DMS53 treated with DMSO at 0.1 percent for 48 hours (cell line): ENCODE measurements around the gene DECR2.
"Not testable (repeated sequence)": the region's sequence is repeated elsewhere in the genome, so short reads cannot be mapped to it uniquely, and the experiment has no call there.

ENCODE experiments used
- DNase-seq: peaks from one replicate; lab custom pipeline; 2025; ENCODE audit not compliant: unreplicated experiment; lab: John Stamatoyannopoulos, UW

The DECR2 gene

DNA sequence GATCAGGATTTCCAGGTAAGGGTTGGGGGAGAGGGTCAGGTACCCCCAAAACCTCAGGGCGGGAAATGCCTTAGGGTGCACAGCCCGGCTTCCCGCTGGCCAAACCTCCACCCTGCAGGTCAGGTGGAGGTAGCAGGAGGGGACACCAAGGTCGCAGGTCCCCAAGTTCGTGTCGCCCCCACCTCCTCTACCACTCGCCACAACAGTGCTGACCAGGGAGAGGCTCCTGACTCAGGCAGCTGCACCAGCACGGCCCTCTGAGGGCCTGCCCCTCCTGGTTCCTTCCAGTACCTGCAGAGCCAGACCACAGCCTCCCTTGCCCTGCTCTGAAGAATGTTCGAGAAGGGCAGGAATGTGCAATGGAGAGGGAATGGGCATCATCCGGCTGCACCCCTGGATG, 35.2 kb upstream of the DECR2 start:
- DNase-seq: no peak

DNA sequence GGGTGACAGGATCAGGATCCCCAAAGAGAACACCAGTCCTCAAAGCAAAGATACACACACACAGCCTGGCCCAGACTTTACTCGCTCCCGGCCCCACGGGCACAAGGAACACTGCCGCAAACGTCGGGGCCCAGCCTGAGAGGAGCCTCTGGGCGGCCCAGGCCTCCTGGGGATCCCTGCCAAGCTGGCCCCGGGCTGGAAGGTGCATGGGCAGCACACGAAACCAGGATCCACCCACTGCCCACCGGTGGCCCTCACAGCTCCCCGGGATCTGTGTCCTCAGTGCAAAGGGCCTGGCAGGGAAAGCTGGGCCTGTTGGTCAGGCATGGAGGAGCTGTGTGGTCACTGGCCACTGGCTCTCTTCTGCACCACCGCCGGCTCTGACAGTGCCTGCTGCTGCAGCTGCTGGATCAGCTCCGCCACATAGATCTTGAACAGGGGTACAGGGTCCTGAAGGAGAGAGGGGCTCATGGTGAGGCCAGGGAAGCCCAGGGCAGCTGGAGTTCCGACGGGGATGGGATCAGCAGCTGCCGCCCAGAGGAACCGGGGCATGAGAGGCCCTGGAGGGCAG, 34.3 kb upstream of the DECR2 start:
- no peak for DNase-seq

DNA sequence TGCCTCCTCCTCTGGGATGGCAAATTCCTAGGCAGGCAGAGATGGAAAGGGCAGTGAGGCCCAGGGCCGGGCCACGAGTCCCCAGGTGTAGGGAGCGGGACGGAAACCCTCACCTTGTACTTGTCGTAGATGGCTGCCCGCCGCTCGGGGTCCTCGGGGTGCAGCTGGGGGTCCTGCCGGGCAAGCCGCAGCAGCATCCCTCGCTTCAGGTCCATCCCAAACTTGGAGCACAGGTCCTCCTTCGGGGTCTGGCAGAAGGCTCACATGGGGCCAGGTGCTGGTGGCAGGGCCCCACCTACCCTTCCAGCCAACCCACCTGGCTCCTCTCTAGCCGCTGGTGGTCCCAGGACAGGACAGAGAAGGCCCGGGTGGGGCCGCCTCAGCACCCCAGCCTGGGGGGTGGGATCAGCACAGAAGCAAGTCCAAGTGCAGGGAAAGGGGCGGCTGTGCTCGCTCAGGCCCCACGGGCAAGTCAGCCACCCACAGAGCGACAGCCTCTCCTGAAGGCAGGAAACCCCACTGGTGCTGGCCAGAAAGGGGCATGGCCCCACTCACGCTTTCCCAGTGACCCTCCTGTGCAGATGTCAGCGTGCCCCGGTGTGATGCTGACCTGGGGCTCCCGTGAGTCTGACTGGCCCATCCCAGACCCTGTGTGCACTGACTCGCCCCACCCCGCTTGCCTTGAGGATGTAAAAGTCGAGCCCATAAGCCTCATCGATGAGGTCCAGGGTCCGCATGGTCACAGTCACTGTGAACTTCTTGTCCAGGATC, 33.1 kb upstream of the DECR2 start:
- DNase-seq: no peak

GRCh38 chr16:369275-369865, 32.3 kb upstream of the DECR2 start:
- no peak for DNase-seq

DNA sequence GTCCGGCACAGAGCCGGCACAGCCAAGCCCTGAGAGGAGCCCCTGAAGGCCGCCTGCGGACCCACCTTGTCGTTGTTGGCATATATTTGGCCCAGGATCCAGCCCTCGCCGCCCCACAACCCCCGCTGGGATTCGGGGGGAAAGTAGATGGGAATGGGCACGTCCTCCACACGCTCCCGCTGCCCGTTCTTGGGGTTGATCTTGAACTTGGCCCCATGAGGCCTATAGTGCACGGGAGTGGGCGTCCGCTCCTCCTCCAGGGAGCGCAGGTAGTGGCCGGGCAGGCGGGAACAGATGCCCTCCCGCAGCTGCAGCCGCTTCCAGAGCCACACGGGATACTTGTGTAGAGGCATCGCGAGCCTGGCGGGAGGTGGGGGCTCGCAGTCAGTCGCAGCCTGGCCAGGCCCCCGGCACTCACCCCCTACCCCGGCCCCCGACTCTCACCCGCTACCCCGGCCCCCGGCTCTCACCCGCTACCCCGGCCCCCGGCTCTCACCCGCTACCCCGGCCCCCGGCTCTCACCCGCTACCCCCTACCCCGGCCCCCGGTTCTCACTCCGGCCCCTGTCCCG, 31.7 kb upstream of the DECR2 start:
- DNase-seq: no peak

GRCh38 chr16:370443-370842, 31.2 kb upstream of the DECR2 start, which contains the start of gene MRPL28:
MRPL28 (minus strand) TSS chr16:370538; CDS start chr16:370218, 320 bp downstream.
- peak; percentile 69 for DNase-seq

GRCh38 chr16:370979-371514, 30.6 kb upstream of the DECR2 start:
- no peak for DNase-seq

DNA sequence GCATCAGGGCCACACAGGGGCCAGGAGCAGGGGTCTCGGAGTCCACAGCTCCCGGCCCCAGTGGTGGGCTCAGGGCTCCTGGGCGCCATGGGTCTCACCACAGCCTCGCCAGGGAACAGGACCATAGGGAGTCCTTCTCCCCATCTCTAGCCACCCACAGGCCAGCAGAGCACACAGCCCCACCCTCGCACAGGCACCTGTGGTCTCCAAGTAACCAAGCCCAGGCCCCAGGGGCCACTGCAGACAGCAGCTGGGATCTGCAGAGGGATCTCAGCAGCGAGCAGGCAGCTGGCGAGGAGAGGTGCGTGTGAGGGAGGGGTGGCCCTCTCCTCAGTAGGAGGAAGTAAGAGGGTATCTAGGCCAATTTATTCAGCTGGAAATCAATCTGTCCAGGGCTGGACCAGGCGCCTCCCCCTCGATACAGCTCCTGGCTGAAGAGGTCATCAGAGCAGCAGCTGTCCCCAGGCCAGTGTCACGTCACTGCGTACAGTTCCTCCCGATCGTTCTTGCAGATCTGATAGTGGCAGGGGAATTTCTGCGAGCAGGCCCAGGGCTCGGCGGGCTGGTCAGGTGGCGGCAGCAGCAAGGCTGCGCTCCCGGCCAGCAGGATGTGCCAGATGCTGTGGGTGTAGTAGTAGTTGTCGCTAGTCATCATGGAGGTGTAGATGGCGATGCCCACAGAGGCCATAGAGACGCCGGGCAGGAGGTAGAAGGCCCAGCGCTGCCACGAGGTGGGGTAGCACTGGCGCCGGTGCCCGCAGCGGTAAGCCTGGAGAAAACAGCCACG, 30.0 kb upstream of the DECR2 start:
- no peak for DNase-seq

GRCh38 chr16:372302-372983, 29.2 kb upstream of the DECR2 start:
- no peak for DNase-seq

DNA sequence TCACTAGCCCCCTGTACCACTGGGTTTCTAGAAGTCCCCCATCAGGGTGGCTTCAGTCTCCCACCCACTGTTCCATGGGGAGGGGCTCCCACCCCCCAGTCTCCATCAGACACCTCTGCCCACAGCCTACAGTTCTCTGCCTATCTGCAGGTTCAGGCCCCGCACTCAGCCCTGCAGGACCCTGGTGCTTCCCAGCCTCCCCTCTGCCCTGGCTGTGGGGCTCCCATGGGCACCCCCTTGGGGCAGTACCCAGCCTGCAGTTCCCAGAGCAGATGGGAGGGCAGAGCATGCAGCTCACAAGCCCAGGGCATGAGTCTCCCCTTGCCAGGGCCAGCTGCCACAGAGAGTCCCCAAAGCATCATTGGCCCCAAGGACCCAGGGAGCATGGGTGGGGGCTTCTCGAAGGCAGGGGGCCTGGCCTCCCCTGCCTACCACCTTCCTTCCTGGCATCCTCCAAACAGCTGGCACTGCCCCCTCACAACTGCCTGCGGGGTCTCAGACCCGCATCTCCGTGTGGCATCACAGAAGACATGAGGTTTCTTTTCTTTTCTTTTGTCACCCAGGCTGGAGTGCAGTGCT, 28.6 kb upstream of the DECR2 start:
- no peak for DNase-seq

- no peak for DNase-seq
These were observed 27.7 kb upstream of the DECR2 start for GRCh38 chr16:373848-374615.

- DNase-seq: no peak
These were observed 27.1 kb upstream of the DECR2 start for GRCh38 chr16:374616-374926.

- DNase-seq: no peak
These were observed 26.5 kb upstream of the DECR2 start for GRCh38 chr16:375212-375611.

DNA sequence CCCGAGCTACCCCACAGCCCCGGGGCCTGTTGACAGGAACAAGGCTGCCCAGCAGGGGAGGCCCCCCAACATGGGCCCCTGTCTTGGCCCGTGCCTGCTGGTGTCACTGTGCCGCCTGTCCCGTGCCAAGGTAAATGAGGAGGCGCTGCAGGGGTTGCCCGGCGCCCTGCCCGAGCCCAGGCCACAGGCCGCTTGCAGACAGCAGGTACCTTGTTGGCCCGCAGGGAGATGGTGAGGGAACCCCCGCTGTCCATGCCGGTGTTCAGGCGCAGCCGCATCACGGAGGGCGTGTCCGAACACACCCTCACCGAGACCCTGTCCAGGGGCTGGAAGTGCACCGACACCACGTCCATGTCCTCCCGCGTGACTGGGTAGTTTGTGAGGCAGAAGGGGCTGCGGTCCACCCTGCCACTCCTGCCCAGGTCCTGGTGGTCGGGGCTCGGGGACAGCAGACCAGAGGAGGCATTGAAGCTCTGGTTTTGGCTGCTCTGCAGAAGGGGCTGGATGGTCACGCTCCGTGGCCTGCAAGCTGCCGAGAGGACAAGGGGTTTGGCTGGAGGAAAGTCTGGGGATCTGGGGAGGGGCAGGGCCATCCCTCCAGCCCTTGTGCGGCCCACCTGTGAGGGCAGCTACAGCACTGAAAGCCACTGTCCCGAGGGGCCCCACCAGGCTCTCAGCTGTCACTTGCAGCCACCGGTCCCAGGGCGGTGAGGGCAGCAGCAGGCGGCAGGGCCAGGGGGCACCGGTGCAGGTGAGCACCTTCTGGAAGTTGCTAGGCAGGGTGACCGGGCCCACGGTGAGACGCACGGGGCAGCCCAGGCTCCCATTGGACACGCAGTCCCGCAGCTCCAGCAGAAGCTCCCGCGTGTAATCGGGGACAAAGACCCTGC, 25.5 kb upstream of the DECR2 start:
- no peak for DNase-seq

DNA sequence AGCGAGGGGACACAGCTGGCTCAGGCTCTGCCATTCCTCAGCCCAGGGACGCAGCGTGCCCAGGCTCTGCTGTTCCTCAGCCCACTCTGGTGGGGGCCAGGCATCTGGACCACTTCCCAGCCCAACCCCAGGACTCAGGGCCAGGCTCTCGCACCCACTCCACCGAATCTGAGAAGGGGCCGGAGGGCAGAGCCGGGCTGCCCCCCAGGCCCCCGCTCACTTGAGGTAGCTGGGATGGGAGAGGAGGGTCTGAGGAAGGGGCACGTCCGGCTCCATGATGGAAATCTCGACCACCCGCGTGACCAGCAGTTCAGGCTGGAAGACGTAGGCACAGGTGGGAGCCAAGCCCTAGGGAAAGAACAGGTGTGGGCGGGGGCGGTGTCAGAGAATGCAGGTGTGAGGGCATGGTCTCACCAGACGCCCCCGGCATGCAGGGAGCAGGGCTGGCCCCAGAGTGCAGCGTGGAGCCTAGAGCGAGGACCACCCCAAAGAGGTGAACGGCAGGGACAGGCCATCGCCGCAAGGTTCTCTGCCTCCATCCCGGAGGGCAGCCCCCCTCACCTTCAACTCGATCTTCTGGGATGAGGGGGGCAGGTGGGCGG, 24.8 kb upstream of the DECR2 start:
- DNase-seq: no peak

DNA sequence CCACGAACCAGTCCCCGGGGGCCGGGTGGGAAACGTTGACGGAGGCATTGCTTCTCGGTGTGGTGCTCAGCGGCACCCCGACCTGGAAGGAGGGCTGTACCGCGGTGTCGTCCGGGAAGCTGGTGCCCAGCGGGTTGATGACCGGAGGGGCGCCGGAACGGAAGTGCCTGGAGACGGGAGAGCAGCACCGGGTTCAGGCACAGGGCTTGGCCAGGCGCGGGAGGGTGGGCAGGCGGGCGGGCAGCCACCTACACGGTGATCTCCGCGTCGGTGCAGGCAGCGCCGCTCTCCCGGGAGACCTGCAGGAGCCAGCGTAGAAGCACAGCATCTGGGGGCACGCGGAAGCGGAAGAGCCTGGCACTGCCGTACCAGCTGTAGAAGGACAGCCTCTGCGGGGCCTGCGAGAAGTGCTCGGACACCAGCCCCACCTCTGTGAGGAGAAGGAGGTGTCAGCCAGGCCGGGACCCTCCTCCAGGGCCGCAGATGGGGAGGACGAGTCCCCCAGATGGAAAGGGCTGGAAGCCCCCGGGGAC, 24.2 kb upstream of the DECR2 start:
- DNase-seq: no peak

GRCh38 chr16:378113-378820, 23.4 kb upstream of the DECR2 start:
- not testable (repeated sequence) for DNase-seq
